ENCODE results near the gene RNF212. TPM values are rescaled to one million over a fixed set of nuclear protein-coding genes. Genes with fewer than 3 reads are reported as not detected.

The RNF212 gene
- total and polyA plus RNA-seq, 2 of the 13 experiments (the other 11 are each of a cell fraction or from before 2014, with no cell fraction given), result not detected

DNA sequence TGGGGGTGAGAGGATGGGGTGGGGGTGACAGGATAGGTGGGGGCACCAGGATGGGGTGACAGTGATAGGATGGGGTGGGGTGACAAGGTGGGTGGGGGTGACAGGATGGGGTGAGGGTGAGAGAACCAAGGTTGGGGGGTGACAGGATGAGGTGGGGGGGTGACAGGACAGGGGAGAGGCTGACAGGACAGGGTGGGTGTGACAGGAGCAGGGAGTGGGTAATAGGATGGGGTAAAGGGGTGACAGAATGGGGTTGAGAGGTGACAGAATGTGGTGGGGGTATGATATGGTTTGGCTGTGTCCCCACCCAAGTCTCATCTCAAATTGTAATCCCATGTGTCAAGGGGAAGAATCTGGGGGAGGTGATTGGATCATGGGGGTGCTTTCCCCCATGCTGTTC lies 26.0 kb downstream of the RNF212 start (continued):
- TF ChIP-seq, protein P1, sequence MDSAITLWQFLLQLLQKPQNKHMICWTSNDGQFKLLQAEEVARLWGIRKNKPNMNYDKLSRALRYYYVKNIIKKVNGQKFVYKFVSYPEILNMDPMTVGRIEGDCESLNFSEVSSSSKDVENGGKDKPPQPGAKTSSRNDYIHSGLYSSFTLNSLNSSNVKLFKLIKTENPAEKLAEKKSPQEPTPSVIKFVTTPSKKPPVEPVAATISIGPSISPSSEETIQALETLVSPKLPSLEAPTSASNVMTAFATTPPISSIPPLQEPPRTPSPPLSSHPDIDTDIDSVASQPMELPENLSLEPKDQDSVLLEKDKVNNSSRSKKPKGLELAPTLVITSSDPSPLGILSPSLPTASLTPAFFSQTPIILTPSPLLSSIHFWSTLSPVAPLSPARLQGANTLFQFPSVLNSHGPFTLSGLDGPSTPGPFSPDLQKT (CRISPR knock-in tag; IDR thresholded peaks at IDR 0.05; ENCODE audit: borderline replicate concordance), result no peak
- no peak for TF ChIP-seq NR2F1 (CRISPR knock-in tag; IDR thresholded peaks at IDR 0.05)

DNA sequence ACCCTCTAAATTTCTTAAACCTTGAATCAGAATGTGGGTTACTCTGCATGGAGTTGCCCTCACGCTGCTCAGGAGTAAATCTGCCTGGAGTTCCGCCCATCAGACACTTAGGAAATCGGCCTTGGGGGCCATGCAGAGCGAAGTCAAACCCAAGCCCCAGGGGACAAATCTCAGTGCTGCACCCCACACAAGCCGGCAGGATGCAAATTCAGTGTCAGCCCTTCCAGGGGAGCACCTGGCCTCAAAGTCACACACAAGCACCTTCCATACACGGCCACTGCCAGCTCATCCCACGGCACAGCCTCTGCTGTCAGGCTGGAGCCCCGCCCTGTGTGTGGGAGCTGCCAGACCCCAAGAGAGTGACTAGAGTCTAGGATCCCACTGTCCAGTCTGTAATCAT lies 27.4 kb downstream of the RNF212 start:
- no peak overlapping the region for H2AFZ ChIP-seq (ENCODE audit: low read length)
- ChIA-PET CTCF (ENCODE audit: low intra/inter-chr PET ratio, low total read pairs) (no interaction called here), POLR2A (no interaction called here)
- in situ Hi-C loops (cut with HindIII; ENCODE audit: extremely low pct_ligation_motif_present, low pct_unique_long_range_greater_than_20kb), result no loop called here
- no TSS peak for BruUV-seq (replicated peaks)
- peaks cover 13% of the 10 kb centered on the region; the same call in 1 of the 2 replicates for H3K9me3 ChIP-seq (ENCODE audit: low read length)
- ATAC-seq (no peak), FAIRE-seq (no peak), DNase-seq (ENCODE audit: low spot score) (no peak)
- H3K4me1 ChIP-seq (ENCODE audit: insufficient read depth, low read length), result peaks cover 14% of the 10 kb centered on the region; the same call in 1 of the 2 replicates
- no peaks in the 10 kb centered on the region for H3K36me3 ChIP-seq (replicated peaks in 1 of 2; ENCODE audit: control insufficient read depth in 1 of 2, insufficient read depth in 2 of 2, low read length in 2 of 2)
- no peak overlapping the region for H3K4me3 ChIP-seq (replicated peaks in 1 of 3; ENCODE audit: insufficient read depth in 1 of 3, low read depth in 2 of 3, low read length in 3 of 3)
- peaks cover 3 to 44% of the 10 kb centered on the region in 2 experiments; a peak in 4 of 5 replicates for H3K27me3 ChIP-seq (ENCODE audit: control insufficient read depth in 1 of 2, insufficient read depth in 2 of 2, low read length in 2 of 2)
- no peaks in the 10 kb centered on the region for H4K20me1 ChIP-seq (ENCODE audit: insufficient read depth, low read length)
- H3K4me2 ChIP-seq (ENCODE audit: low read depth, low read length), result no peak overlapping the region
- WGBS (ENCODE audit: low lambda C conversion rate), result 11% methylated on average over 5 of the region's 8 CpGs
- no peaks in the 10 kb centered on the region for H3K79me2 ChIP-seq (ENCODE audit: insufficient read depth, low read length)
- no peak overlapping the region for H3K27ac ChIP-seq (ENCODE audit: extremely low read length, insufficient read depth, low read length)
- intact Hi-C loops (cut with micrococcal nuclease; ENCODE audit: unreplicated experiment), result no loop called here
- no peak for TF ChIP-seq MAFG (CRISPR knock-in tag; IDR thresholded peaks at IDR 0.05)
- H3K9ac ChIP-seq (ENCODE audit: insufficient read depth, low read depth, low read length), result no peak overlapping the region

DNA sequence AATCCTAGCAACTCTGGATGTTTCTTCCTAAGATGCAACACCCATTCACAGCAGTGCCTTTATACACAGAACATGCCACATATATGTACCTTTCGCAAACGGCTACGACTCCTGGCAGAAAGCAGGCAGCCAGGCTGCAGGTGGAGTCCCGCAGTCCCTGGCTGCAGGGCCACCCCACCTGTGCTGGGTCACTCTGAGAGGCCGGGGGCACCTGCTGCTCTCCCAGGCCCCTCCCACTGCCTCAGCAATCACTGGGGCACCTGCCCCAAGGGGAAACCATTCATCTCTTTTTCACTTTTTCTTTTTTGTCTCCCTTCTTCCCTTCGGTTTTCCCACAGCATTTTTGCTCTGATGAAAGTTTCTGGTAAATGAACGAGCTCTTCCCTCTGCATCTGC lies 28.0 kb downstream of the RNF212 start:
- ChIA-PET CTCF (ENCODE audit: low intra/inter-chr PET ratio, low total read pairs) (no interaction called here), POLR2A (no interaction called here)
- in situ Hi-C loops (cut with HindIII; ENCODE audit: extremely low pct_ligation_motif_present, low pct_unique_long_range_greater_than_20kb), result no loop called here
- Histone ChIP-seq H3K4me3 (replicated peaks in 1 of 3; ENCODE audit: insufficient read depth in 1 of 3, low read depth in 2 of 3, low read length in 3 of 3) (no peak overlapping the region), H3K27ac (ENCODE audit: extremely low read length, insufficient read depth, low read length) (no peak overlapping the region), H3K27me3 (ENCODE audit: control insufficient read depth in 1 of 2, insufficient read depth in 2 of 2, low read length in 2 of 2) (peaks cover 3 to 47% of the 10 kb centered on the region in 2 experiments; a peak in 4 of 5 replicates), H3K4me1 (ENCODE audit: insufficient read depth, low read length) (peaks cover 14% of the 10 kb centered on the region; the same call in 1 of the 2 replicates), H3K79me2 (ENCODE audit: insufficient read depth, low read length) (no peaks in the 10 kb centered on the region), H2AFZ (ENCODE audit: low read length) (no peak overlapping the region), H3K9me3 (ENCODE audit: low read length) (peaks cover 13% of the 10 kb centered on the region; the same call in 1 of the 2 replicates), H3K4me2 (ENCODE audit: low read depth, low read length) (no peak overlapping the region), H3K36me3 (replicated peaks in 1 of 2; ENCODE audit: control insufficient read depth in 1 of 2, insufficient read depth in 2 of 2, low read length in 2 of 2) (no peaks in the 10 kb centered on the region), H4K20me1 (ENCODE audit: insufficient read depth, low read length) (no peaks in the 10 kb centered on the region), H3K9ac (ENCODE audit: insufficient read depth, low read depth, low read length) (no peak overlapping the region)
- FAIRE-seq (no peak), DNase-seq (ENCODE audit: low spot score) (no peak), ATAC-seq (no peak)
- BruUV-seq (replicated peaks), result no TSS peak
- intact Hi-C loops (cut with micrococcal nuclease; ENCODE audit: unreplicated experiment), result no loop called here
- 17% methylated on average over 3 of the region's 7 CpGs for WGBS (ENCODE audit: low lambda C conversion rate)
- no peak for TF ChIP-seq SRSF1 (optimal IDR thresholded peaks at IDR 0.05; ENCODE audit: low read depth, low read length)
- no peak for TF ChIP-seq GATAD1 (CRISPR knock-in tag; IDR thresholded peaks at IDR 0.05)
- TF ChIP-seq, protein P2, sequence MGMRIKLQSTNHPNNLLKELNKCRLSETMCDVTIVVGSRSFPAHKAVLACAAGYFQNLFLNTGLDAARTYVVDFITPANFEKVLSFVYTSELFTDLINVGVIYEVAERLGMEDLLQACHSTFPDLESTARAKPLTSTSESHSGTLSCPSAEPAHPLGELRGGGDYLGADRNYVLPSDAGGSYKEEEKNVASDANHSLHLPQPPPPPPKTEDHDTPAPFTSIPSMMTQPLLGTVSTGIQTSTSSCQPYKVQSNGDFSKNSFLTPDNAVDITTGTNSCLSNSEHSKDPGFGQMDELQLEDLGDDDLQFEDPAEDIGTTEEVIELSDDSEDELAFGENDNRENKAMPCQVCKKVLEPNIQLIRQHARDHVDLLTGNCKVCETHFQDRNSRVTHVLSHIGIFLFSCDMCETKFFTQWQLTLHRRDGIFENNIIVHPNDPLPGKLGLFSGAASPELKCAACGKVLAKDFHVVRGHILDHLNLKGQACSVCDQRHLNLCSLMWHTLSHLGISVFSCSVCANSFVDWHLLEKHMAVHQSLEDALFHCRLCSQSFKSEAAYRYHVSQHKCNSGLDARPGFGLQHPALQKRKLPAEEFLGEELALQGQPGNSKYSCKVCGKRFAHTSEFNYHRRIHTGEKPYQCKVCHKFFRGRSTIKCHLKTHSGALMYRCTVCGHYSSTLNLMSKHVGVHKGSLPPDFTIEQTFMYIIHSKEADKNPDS (CRISPR knock-in tag; IDR thresholded peaks at IDR 0.05), result no peak
- TF ChIP-seq ZSCAN25 (CRISPR knock-in tag; IDR thresholded peaks at IDR 0.05), result no peak

Data from HepG2 (cell line).